GM12878 (cell line): Measurements from ENCODE around the gene DAD1. TPM values are rescaled to one million over a fixed set of nuclear protein-coding genes. Genes with fewer than 3 reads are reported as not detected.

Source experiments
- BACH1 ChIP-seq: fragments of 450-650 bp; IDR thresholded peaks from 2 replicates; pipeline ENCODE4 v1.6.1; 2017; ENCODE audit warnings: mild to moderate bottlenecking, borderline replicate concordance
- BCL11A ChIP-seq: IDR thresholded peaks from 2 replicates; pipeline ENCODE4 v1.6.1; 2011; ENCODE audit warnings: low read depth, low read length
- CBX3 ChIP-seq: fragments of 200-600 bp; sonication (generic); IDR thresholded peaks from 2 replicates; pipeline ENCODE4 v1.6.1; 2016; ENCODE audit warnings: low read depth, borderline replicate concordance
- CREB1 ChIP-seq: IDR thresholded peaks from 2 replicates; pipeline ENCODE4 v1.6.1; 2012; ENCODE audit warnings: low read depth, mild to moderate bottlenecking, inconsistent platforms
- ESRRA ChIP-seq: IDR thresholded peaks from 2 replicates; pipeline ENCODE4 v1.6.1; 2012; ENCODE audit warnings: mild to moderate bottlenecking, low read length, improper control_type of control experiment
- EZH2 ChIP-seq: IDR thresholded peaks from 2 replicates; pipeline ENCODE4 v1.6.1; 2012; ENCODE audit warnings: low read depth, mild to moderate bottlenecking, control low read depth, inconsistent platforms, low read length, borderline replicate concordance; ENCODE audit not compliant: control insufficient read depth
- GABPA ChIP-seq: IDR thresholded peaks from 2 replicates; pipeline ENCODE4 v1.6.1; 2014; ENCODE audit warnings: antibody characterized with exemption, low read depth, mild to moderate bottlenecking, inconsistent platforms
- HCFC1 ChIP-seq: fragments of 150-350 bp; IDR thresholded peaks from 2 replicates; pipeline ENCODE4 v1.6.1; 2014; ENCODE audit warnings: low read length
- IKZF2 ChIP-seq, 2 experiments: fragments of 450-650 bp; IDR thresholded peaks; 2 replicates each; pipeline ENCODE4 v1.6.1; 2017; ENCODE audit warnings: mild to moderate bottlenecking in 2 of 2, moderate library complexity in 2 of 2
- JUNB ChIP-seq: IDR thresholded peaks from 2 replicates; pipeline ENCODE4 v1.6.1; 2016; ENCODE audit warnings: antibody characterized with exemption, mild to moderate bottlenecking
- KDM1A ChIP-seq: fragments of 200-600 bp; sonication (generic); IDR thresholded peaks from 2 replicates; pipeline ENCODE4 v1.6.1; 2016; ENCODE audit warnings: borderline replicate concordance
- KLF5 ChIP-seq: fragments of 450-650 bp; IDR thresholded peaks from 2 replicates; pipeline ENCODE4 v1.6.1; 2014; ENCODE audit warnings: mild to moderate bottlenecking; ENCODE audit not compliant: partially characterized antibody
- LARP7 ChIP-seq: fragments of 450-650 bp; IDR thresholded peaks from 2 replicates; pipeline ENCODE4 v1.6.1; 2017; ENCODE audit warnings: mild to moderate bottlenecking
- MEF2A ChIP-seq: IDR thresholded peaks from 2 replicates; pipeline ENCODE4 v1.6.1; 2011; ENCODE audit warnings: low read depth, mild to moderate bottlenecking, low read length, moderate library complexity; ENCODE audit not compliant: insufficient read depth
- MXI1 ChIP-seq: fragments of 150-350 bp; IDR thresholded peaks from 2 replicates; pipeline ENCODE4 v1.6.1; 2011; ENCODE audit warnings: low read depth, mild to moderate bottlenecking, inconsistent platforms, low read length, improper control_type of control experiment
- PML ChIP-seq: IDR thresholded peaks from 2 replicates; pipeline ENCODE4 v1.6.1; 2012; ENCODE audit warnings: low read length, inconsistent platforms
- RAD21 ChIP-seq: IDR thresholded peaks from 2 replicates; pipeline ENCODE4 v1.6.1; 2011; ENCODE audit warnings: mild to moderate bottlenecking, low read depth, low read length, moderate library complexity; ENCODE audit not compliant: insufficient read depth
- SMAD1 ChIP-seq: fragments of 450-650 bp; IDR thresholded peaks from 2 replicates; pipeline ENCODE4 v1.6.1; 2018; ENCODE audit warnings: mild to moderate bottlenecking, low read depth; ENCODE audit not compliant: partially characterized antibody
- SMAD5 ChIP-seq: IDR thresholded peaks from 2 replicates; pipeline ENCODE4 v1.6.1; 2016; ENCODE audit warnings: antibody characterized with exemption, low read depth
- SPI1 ChIP-seq: IDR thresholded peaks from 2 replicates; pipeline ENCODE4 v1.6.1; 2011; ENCODE audit warnings: low read depth, mild to moderate bottlenecking, low read length, moderate library complexity, borderline replicate concordance; ENCODE audit not compliant: insufficient read depth
- SREBF2 ChIP-seq: IDR thresholded peaks from 2 replicates; pipeline ENCODE4 v1.6.1; 2012; ENCODE audit warnings: mild to moderate bottlenecking, low read length
- ZBED1 ChIP-seq: IDR thresholded peaks from 2 replicates; pipeline ENCODE4 v1.6.1; 2016; ENCODE audit warnings: borderline replicate concordance
- polyA plus RNA-seq, 11 experiments: library from polyadenylated mRNA; depleted of rRNA in 4 of 11; unstranded in 6 of 11; stranded (reverse) in 5 of 11; fragments of >200 nt; fragmentation: Nextera tagmentation in 4 of 11; fragmentation: Illumina TruSeq in 1 of 11; extraction: Ambion mirVana in 4 of 11; extraction: Trizol in 1 of 11; gene quantifications; 1 replicate in 1 of 11; 2 replicates in 10 of 11; pipeline versions ENCODE4 v1.2.1 to v1.2.3, GENCODE V29; 2011 to 2016; ENCODE audit warnings: inconsistent platforms in 2 of 11, missing spikeins in 2 of 11, low read depth in 1 of 11
- total RNA-seq, 4 experiments: library from RNA; depleted of rRNA in 3 of 4; stranded (reverse); fragments of >200 nt in 3 of 4; fragmentation: Illumina TruSeq in 1 of 4; extraction: Trizol in 1 of 4; gene quantifications; 2 replicates each; pipeline versions ENCODE4 v1.2.1 to v1.2.3, GENCODE V29; 2013 to 2021
- TF ChIP-seq, protein P1 (sequence below): IDR thresholded peaks from 2 replicates; pipeline ENCODE4 v1.6.1; 2011; ENCODE audit warnings: mild to moderate bottlenecking, low read depth, low read length, moderate library complexity; ENCODE audit not compliant: insufficient replicate concordance
- TF ChIP-seq, protein P2 (sequence below): IDR thresholded peaks from 2 replicates; pipeline ENCODE4 v1.6.1; 2011; ENCODE audit warnings: low read depth, low read length, improper control_type of control experiment, borderline replicate concordance
- TF ChIP-seq, protein P3 (sequence below): fragments of 450-650 bp; IDR thresholded peaks from 2 replicates; pipeline ENCODE4 v1.6.1; 2016; ENCODE audit warnings: mild to moderate bottlenecking
- TF ChIP-seq, protein P4 (sequence below): fragments of 450-650 bp; IDR thresholded peaks from 2 replicates; pipeline ENCODE4 v1.6.1; 2017; ENCODE audit warnings: mild to moderate bottlenecking, moderate library complexity

DAD1 gene
- total and polyA plus RNA-seq, 10 of the 15 experiments (the other 5 are each of a cell fraction or from before 2014, with no cell fraction given): 161 to 920 (median 319) TPM

DNA sequence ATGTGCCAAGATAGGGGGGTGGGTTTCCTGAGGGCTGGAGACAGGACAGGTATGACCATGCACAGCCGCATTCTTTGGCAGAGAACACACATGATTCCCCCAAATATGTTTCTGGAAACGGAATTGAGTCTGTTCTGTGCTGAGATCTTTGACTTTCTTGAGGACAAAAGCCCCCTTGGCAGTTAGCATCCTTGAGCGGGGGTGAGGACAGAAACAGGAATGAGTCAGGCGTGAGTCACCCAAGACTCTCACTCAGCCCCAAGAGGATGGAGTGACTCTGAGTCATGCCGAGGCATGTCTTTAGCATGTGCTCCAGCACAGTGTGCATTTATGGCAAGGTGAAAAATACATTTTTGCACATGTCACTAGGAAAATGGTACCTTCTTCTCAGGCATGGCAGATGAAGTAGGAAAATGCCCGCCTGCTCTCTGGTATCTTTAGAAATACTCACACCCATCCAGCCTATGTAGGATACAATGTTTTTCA is 52.1 kb downstream of the DAD1 start (continued):
- TF ChIP-seq SMAD5 (peak; percentile 30), HCFC1 (no peak), BACH1 (peak; percentile 95; the same call in 1 of the 2 replicates), RAD21 (peak; percentile 35; the same call in 1 of the 2 replicates), LARP7 (no peak), IKZF2 (IDR thresholded peaks at IDR 0.05) (peak; percentile 90 to 91), JUNB (peak; percentile 98), ZBED1 (peak; percentile 98), MXI1 (peak; percentile 62; the same call in 1 of the 2 replicates), PML (peak; percentile 93), SREBF2 (no peak), CREB1 (peak; percentile 48), CBX3 (no peak), BCL11A (peak; percentile 93), MEF2A (peak; percentile 71; the same call in 1 of the 2 replicates), ESRRA (no peak), EZH2 (no peak), KDM1A (no peak), SMAD1 (peak; percentile 78), KLF5 (no peak), SPI1 (no peak), GABPA (0 out of 2 replicates have a peak, but pooled peaks have one; percentile 6)
- TF ChIP-seq, protein P1, sequence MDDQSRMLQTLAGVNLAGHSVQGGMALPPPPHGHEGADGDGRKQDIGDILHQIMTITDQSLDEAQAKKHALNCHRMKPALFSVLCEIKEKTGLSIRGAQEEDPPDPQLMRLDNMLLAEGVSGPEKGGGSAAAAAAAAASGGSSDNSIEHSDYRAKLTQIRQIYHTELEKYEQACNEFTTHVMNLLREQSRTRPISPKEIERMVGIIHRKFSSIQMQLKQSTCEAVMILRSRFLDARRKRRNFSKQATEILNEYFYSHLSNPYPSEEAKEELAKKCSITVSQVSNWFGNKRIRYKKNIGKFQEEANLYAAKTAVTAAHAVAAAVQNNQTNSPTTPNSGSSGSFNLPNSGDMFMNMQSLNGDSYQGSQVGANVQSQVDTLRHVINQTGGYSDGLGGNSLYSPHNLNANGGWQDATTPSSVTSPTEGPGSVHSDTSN: peak; percentile 62
- TF ChIP-seq, protein P2, sequence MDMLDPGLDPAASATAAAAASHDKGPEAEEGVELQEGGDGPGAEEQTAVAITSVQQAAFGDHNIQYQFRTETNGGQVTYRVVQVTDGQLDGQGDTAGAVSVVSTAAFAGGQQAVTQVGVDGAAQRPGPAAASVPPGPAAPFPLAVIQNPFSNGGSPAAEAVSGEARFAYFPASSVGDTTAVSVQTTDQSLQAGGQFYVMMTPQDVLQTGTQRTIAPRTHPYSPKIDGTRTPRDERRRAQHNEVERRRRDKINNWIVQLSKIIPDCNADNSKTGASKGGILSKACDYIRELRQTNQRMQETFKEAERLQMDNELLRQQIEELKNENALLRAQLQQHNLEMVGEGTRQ: no peak
- TF ChIP-seq, protein P3, sequence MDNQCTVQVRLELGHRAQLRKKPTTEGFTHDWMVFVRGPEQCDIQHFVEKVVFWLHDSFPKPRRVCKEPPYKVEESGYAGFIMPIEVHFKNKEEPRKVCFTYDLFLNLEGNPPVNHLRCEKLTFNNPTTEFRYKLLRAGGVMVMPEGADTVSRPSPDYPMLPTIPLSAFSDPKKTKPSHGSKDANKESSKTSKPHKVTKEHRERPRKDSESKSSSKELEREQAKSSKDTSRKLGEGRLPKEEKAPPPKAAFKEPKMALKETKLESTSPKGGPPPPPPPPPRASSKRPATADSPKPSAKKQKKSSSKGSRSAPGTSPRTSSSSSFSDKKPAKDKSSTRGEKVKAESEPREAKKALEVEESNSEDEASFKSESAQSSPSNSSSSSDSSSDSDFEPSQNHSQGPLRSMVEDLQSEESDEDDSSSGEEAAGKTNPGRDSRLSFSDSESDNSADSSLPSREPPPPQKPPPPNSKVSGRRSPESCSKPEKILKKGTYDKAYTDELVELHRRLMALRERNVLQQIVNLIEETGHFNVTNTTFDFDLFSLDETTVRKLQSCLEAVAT: no peak; the same call in 1 of the 2 replicates
- TF ChIP-seq, protein P4, sequence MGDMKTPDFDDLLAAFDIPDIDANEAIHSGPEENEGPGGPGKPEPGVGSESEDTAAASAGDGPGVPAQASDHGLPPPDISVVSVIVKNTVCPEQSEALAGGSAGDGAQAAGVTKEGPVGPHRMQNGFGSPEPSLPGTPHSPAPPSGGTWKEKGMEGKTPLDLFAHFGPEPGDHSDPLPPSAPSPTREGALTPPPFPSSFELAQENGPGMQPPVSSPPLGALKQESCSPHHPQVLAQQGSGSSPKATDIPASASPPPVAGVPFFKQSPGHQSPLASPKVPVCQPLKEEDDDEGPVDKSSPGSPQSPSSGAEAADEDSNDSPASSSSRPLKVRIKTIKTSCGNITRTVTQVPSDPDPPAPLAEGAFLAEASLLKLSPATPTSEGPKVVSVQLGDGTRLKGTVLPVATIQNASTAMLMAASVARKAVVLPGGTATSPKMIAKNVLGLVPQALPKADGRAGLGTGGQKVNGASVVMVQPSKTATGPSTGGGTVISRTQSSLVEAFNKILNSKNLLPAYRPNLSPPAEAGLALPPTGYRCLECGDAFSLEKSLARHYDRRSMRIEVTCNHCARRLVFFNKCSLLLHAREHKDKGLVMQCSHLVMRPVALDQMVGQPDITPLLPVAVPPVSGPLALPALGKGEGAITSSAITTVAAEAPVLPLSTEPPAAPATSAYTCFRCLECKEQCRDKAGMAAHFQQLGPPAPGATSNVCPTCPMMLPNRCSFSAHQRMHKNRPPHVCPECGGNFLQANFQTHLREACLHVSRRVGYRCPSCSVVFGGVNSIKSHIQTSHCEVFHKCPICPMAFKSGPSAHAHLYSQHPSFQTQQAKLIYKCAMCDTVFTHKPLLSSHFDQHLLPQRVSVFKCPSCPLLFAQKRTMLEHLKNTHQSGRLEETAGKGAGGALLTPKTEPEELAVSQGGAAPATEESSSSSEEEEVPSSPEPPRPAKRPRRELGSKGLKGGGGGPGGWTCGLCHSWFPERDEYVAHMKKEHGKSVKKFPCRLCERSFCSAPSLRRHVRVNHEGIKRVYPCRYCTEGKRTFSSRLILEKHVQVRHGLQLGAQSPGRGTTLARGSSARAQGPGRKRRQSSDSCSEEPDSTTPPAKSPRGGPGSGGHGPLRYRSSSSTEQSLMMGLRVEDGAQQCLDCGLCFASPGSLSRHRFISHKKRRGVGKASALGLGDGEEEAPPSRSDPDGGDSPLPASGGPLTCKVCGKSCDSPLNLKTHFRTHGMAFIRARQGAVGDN: peak; percentile 100
